SHP77 (cell line): ENCODE data around the gene GMDS.

Source experiments
- DNase-seq, 2 experiments: peaks; one replicate each; lab custom pipeline; 2025; lab: John Stamatoyannopoulos, UW

GMDS gene

DNA sequence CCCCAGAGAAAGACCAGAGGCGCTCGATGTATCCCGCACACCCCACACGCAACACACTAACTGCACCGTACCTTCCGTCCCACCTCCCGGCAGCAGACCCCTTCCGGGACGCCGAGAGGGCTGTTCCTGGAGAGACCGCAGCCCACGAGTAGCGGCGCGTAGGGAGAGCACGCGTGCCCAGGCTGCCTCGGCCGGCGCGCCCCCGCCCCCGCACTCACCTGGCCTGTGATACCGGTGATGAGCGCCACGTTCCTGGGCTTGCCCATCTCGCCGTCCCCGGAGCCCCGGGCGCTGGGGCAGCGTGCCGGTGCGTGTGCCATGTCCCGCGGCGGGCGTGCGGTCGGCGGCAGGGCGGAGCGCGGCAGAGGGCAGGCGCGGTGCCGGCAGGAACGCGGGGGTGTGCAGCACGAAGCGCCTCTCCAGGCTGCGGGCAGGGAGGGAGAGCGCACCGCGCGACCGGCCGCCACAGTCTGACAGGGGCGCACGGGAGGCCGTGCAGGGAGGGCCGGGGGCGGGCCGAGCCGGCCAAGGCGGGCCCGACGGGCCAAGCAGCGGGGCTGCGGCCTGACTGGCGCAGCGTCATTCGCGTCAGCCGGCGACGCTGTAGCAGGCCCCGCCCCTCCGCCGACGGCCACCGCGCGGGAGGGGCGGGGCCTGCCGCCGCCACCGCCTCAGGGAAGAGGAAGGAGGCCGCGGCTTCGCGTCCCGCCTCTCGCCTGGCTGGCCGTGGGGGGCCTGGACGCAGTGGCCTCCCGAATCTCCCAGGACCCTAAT is at the start of gene GMDS:
TSS of gene GMDS (minus strand) at position 503 of the 774 bp plus-strand sequence.
- peak; percentile 84 to 91 for DNase-seq

DNA sequence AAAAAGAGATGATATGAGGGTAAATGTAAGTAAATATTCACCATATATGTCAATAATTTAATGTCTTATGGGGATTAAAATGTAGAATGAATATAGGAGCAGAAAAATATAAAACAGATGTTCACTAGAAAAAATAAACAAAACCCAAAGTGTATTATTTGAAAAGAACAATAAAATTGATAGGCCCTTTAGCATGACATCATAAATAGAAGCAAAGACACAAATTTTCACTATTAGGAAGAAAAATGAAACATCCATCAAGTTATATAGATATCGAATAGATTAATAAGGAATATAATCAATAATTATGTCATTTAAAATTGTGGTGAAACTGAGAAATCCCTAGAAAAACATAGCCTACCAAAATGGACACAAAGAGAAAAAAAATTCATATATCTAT is 40.1 kb upstream of the GMDS start:
- DNase-seq = no peak

DNA sequence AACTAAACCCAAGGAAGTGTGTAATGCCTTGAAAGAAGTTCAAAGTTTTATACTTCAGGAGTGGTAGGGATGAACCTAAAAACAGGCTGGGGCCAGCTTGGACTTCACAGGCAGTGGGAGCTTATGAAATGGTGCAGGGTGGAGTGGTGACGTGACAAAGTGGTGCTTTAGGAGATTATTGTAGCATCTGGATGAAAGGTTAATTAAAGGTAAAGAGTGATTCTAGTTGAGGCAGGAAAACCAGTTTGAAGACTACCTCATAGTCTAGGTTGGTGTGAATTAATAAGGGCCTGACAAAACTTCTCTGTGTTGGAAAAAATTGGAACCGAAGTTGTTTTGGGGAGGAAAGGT is 30.5 kb upstream of the GMDS start:
- no peak for DNase-seq

DNA sequence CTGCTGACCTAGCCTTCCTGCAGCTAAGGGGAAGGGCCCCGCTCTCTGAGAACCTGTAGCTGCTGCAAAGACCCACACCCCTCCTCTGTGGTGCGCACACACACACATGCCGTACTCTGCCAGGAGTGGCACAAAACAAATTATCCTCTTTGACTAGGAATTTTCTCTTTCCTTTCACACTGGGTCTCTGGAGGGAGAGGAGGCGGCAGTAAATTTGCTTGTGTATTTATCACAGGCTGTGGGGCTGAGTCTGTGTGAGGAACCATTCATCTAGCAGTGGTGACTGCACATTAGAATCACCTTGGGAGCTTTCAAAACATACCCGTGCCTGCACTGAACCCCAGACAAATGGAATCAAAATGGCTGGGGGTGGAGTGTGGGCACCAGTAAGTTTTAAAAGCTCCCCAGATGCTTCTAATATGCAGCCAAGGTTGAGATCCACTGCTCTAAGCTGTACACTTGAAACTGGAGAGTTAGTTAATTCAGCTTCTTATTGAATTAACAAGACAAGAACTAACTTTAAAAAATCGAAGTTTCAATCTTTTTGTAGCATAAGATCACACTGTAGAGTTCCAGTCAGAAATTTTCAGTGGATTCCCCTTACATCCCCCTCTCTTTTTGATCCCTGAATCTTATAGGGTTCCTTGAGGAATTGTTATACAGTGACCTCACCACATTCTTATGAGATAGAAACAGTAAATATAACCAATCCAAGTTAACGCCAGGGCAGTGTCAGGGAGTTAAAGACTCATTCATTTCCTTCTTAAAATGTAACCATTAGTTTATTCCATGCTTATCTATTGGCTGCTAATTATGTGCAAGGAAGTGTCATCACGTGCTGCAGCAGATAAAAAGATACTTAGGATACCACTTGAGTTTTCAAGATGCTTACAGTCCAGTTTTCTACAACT is 29.8 kb upstream of the GMDS start:
- no peak for DNase-seq

DNA sequence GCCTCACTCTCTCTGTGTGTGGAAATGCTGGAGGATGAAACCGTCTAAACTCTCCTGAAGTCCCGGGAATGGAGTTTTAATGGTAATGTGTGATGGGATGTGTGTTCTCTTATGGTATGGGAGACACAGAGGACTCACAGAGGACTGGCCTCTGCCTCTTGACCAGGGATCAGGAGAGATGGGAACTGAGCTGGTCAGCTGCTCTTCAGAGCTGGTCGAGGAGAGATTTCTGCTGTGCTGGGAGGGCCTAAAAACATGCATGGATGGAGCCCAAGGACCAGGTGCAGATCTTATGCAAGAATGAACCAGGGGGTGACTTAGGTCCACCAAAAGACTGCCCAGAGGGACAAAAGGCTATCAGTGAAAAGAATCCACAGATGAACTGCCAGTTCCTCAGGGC is 27.3 kb upstream of the GMDS start:
- DNase-seq = no peak

DNA sequence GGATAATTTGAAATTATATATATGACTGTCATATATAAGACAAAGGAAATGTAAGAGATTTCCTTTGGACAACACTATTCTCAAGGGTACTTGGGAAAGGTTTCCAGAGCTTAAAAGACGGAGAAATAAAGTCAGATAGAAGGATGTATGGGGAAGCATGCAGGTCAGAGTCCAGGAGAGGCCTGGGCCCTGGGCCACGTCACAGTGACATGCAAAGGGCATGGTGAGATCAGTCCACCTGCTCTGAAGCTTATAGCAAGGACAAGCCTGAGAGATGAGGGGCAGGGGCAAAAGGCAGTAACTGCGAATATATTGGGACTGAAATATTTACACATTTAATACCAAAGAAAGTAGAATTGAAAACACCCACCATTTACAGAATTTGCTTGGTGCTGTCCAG is 24.6 kb upstream of the GMDS start:
- DNase-seq = no peak

DNA sequence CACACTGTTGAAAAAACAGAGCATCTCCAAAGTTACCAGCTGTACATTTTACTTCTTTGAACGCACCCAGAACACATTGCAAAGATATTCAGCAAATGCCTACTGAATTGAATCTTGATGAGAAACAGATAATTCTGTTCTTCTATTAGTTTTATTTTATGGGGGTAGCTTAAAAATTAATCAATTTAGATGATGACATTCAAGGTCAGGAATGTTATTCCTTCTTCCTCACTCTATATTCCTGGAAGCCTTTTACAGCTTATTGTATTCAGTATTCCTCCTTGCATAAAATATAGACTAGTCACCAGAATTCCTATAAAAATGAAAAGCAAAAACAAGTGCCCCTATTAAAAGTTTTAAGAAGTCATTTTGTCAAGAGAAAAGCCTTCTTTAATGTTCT is 21.4 kb upstream of the GMDS start:
- no peak for DNase-seq

DNA sequence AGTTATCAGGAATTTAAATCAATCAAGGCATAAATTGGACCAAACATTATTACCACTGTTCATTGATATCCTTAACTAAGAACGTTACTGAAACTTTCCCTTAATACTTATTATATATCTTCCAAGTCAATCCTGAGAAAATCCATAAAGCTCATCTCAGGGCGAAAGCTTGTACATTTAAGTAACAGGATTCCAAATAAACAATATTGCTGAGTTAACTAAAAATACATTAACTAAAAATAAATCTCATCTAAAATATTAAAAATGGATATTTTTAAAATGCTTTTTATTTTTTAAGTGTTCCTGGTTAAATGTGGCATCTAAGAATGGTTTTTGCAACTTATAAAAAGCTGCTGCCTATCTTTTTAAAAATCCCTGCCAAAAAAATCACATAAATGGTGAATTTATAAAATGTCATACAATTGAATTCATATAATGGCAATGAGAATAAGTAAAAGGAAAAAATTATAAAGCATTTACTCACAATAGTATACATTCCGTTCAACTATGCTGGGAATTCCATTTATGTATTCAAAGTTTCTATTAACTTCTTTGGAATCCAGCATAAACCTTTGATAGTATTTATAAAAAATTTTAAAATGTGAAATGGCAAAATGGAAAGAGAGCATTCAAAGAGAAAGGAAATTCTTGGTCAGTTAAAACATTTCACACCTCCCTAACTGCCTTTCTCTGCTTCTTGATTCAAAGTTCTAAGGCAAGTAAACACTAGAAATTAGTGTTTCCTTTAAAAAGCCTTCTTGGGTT is 20.8 kb upstream of the GMDS start:
- no peak for DNase-seq

DNA sequence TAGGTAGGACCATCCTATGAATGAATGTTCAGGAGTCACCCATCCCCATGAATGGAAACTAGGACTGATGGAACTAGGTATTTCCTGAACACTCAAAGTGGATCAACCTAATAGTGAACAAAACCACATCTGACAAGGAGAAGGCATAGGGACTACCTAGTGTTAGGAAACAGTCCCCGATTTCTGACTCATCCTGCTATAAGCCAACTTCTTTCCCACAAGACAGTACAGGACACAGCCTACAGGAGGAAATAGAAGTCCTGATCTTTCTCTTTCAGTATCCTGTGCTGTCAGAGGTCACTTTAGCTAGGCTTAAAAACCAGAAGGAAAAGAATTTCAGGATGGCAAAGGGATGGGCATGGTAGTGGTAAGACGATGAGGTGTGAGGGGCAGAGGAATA is 19.5 kb upstream of the GMDS start:
- DNase-seq = no peak

DNA sequence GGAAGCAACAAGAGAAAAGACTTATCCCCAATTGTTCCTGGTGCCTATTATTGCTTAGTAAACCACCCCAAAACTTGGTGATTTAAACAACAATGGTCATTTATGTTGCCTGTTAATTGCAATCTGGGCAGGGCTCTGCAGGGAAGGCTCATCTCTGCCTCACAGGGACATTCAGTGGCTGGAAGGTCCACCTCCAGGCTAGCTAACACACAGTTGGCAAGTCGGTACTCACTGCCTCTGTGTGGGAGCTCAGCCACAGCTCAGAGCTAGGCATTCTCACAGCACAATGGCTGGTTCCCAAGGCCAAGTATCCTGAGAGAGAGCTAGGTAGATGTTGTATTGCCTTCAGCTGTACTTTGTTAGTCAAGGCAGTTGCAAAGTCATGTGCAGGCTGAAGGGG is 18.5 kb upstream of the GMDS start:
- no peak for DNase-seq

DNA sequence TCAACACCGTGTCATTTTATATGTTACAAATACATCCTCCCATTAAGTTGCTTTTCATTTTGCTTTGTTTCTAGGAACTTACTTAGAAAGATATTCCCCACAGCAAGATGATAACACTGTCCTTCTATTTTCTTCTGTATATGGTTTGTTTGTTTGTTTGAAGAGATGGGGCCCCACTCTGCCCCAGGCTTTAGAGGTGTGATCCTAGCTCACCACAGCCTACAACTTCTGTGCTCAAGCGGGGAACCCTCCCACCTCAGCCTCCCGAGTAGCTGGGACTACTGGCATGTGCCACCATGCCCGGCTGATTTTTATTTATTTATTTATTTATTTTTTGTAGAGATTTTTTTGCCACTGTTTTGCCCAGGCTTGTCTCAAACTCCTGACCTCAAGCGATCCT is 14.2 kb upstream of the GMDS start:
- DNase-seq = no peak

DNA sequence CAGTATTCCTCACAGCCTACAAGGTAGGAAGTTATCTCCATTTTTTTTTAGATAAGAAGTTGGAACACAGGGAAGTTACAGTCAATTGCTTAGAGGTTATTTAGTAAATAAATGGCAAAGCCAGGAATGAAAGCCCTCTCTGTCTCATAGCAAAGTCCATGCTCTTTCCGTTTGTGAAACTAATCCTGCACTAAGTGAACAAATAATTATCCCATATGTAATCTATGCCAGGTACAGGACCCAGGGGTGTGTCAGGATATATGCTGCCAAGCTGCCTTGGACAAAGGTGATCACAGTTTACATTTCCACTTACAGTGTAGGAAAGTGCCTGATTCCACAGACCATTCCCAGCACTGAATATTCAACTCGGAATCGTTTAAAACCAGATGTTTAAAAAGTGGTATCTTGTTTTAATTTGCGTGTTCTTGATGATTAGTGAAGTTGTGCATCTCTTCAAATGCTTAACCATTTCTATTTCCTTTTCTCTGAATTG is 13.6 kb upstream of the GMDS start:
- no peak for DNase-seq

DNA sequence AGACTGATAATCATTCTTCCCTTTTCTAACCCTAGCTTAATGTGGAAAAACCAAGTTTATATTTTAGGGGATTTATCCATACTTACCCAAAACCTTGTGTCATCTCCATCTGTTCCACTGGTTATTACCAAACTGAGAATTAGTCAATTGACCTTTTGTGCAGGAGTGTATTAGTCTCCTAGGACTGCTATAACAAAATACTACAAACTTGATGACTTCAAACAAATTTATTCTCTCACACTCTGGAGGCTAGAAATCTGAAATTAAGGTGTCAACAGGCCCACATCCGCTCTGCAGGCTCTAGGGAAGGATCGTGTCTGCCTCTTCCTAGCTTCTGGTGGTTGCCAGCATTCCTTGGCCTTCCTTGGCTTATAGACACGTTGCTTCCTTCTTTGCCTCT is 12.7 kb upstream of the GMDS start:
- DNase-seq = no peak

DNA sequence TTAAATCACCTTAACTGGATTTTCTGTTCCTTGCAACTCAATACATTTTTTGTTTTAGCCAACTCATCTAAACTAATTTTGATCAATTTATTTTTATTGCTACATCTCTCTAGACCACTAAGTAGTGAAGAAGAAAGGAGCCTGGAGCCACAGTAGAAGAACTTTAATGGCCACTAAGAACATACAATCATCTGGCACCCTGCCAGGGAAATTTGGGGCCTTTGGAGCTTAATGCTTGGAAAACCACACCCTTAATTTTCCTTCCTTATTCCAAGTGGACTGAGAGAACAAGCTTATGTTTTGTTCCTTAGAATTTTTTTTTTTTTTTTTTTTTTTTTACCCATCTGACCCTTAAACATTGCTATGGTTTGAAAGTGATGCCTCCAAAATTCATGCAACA is 12.0 kb upstream of the GMDS start:
- no peak for DNase-seq

DNA sequence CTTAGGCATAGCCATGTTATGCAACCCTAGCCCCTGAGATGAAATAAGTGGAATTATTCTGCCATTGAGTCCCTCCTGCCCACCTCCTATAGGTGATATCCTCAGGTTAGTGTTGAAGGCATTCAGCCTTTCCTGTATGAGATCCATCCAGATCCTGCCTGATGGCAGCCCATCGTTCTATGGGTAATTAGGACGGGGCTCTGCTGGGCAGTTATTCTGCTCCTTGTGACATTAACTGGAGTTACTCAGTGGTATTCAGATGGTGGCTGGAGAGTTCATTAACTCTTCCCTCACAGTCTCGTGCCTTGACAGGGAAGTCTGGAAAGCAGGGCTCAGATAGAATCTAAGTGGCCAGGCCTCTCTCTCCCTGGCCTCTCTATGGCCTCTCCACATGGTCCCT is 9.3 kb upstream of the GMDS start:
- no peak for DNase-seq

DNA sequence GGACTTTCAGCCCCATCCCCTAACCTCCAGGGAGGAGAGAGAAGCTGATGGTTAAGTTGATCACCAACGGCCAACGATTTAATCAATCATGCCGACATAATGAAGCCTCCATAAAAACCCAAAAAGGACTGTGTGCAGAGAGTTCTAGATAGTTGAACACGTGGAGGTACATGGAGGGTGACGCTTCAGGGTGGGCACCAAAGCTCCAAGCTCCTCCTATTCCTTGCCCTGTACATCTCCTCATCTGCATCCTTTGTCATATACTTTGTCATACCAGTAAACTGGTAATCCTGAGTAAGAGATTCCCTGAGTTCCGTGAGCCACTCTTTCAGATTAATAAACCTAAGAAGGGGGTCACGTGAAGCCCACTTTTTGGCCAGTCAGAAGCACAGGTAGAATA is 3.7 kb upstream of the GMDS start:
- no peak for DNase-seq

DNA sequence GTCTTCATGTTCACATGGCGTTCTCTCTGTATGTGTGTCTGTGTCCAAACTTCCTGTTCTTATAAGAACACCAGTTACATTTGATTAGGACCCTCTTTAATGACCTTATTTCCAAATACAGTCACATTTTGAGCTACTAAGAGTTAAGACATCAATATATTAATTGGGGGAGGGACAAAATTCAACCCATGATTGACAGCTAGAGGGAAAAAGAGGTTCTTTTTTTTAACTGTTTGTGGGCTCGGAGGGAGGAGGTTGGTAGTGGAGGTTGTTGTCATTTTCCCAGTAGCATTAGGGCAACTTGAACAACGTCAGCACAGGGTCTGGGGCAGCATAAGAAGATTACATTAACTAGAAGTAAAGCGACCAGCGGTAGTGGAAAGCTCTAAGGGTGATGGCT is 2.3 kb upstream of the GMDS start:
- no peak for DNase-seq

DNA sequence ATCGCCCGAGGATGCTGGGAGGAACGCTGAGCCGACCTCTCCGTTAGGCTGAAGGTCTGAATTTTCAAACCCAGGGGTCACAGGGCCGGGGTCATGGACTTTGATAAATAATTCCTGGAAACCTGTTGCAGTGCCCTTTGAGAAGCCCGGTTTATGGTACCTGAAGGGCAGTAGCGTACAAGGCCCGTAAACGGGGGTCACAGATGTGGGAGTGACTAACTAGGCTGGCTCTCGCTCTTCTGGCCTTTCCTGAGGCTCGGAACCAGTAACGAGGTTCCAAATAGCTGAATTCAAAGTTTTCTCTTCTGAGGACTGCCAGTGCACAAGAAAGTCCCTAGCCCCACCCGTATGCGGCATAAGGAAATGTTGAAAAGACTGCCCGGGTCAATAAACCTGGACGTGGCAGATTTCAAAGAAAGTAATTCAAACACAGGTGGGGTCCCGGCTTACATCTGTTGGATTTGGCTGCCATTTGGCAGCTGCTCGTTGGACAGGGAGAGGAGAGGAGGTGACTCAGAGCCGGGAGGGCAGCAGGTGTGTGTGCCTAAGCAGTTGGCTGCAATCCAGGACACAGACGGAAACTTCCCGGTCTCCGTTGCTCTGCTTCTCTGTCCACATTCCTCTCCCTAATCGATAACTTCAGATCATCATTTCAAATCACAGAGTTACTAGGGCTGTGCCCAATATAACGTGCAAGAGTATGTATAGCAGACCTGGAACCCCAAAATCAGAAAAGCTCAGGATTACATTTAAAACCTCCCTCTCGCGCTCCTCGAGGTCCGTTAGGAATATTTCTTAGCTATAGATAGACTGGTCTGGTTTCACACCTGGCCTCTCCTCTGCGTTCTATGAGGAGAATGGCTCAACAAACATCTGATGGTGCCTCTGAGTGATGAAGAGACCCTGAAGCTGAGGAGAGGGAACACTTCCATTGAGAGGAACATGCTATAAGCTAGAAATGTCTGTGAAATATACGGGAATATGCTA is 765 bp upstream of the GMDS start:
- DNase-seq = peak; percentile 95

DNA sequence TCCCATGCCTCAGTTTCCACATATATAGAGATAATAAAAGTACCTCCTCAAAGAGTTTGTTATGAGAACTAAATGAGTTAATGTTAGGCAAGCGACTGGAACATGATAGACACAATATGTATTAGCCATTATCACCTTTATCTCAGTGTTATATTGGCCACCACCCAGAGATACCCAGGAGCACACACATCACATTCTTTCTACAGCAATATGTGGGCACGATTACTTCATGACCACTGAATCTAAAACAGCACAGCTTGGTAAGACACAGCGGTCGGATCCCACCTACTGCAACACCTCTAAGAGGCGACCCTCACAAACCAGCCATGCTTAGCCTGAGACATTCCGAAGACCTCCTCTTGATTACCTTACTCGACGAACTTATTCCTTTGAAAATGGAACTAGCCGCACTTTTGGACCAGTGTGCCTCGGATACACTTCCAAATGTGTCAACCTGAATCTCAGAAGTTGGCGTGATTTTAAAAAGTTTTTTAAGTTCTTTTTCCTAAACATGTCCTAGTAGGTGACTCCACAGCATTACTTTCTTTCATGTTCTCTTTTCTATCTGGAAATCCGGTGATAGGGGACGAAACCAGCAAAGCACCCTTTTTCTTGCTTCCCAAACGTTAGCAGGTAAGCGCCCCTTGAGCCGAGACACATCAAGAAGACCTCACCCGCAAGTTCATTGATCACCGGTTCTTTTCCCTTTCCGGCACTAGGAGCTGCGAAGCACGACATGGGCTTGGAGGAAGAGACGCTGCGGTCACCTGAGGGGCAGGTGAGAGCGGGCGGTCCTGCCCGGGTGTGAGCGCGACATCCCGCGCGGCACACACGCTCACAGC is 923 bp downstream of the GMDS start:
- DNase-seq = peak in 1 of 2 experiments; percentile 25

DNA sequence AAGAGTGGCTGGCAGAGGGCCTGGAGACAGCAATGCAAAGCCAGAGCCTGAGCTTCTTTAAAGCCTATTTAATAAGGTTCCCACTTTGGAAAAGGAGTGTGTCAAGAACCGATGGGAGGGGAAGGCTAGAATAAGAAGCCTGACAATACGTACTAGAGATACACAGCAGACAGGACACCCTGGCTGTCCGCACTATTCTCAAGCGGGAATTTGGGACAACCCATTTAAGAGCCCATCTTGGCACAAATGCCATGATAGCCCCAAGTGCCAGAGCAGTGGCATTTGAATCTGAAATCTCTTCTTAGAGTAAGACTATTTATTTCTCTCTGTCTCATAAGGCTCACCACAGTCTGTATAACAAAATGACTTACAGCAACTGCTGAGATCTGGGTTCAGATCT is 3.1 kb downstream of the GMDS start:
- DNase-seq = no peak
